GM12892 (cell line): ENCODE results near the gene ARHGAP26.

Experiments used
- POLR2A ChIP-seq: IDR thresholded peaks from 2 replicates; pipeline ENCODE4 v1.6.1; 2011; ENCODE audit warnings: low read depth, low read length, control low read depth
- TAF1 ChIP-seq: IDR thresholded peaks from 2 replicates; pipeline ENCODE4 v1.6.1; 2011; ENCODE audit warnings: low read depth, mild to moderate bottlenecking, control low read depth, low read length, borderline replicate concordance

- no peak for TF ChIP-seq POLR2A
- no peak for TF ChIP-seq TAF1
These were observed 51.7 kb downstream of the ARHGAP26 start for GRCh38 chr5:142821733-142822487.
